GM20000 (cell line): Measurements from ENCODE around the gene CD2.

Experiments used
- DNase-seq: peaks from one replicate; pipeline ENCODE4 v3.0.0; 2012; ENCODE audit warnings: low spot score
- CTCF ChIP-seq: IDR thresholded peaks from 2 replicates; pipeline ENCODE4 v1.5.1; 2012; ENCODE audit warnings: mild to moderate bottlenecking, control low read depth; ENCODE audit errors: extremely low read depth, missing control alignments

CD2 gene

GRCh38 chr1:116817582-116818064 is 63.4 kb downstream of the CD2 start:
- TF ChIP-seq CTCF: peak; percentile 60
- peak; percentile 65 for DNase-seq
